Subcutaneous abdominal adipose tissue (tissue), 5 donors: ENCODE data around the gene NAXE.
A peak's percentile ranks its signal among the peaks of the same experiment; 100 is the strongest.
"Not testable (repeated sequence)": the region's sequence is repeated elsewhere in the genome, so short reads cannot be mapped to it uniquely, and the experiment has no call there.

Experiments
- H3K27ac ChIP-seq: one replicate; pipeline ENCODE4 v1.7.0; 2013; ENCODE audit warnings: low read depth, mild to moderate bottlenecking, inconsistent platforms, low read length, moderate library complexity
- H3K27me3 ChIP-seq, 5 donors: one replicate each; pipeline ENCODE4 v1.7.0; 2013; ENCODE audit warnings: low read length in 5 of 5, inconsistent platforms in 1 of 5; ENCODE audit not compliant: control insufficient read depth in 5 of 5, insufficient read depth in 4 of 5
- H3K36me3 ChIP-seq, 5 donors: one replicate each; pipeline ENCODE4 v1.7.0; 2013; ENCODE audit warnings: low read length in 5 of 5; ENCODE audit not compliant: control insufficient read depth in 5 of 5, insufficient read depth in 5 of 5
- H3K4me1 ChIP-seq, 5 donors: one replicate each; pipeline ENCODE4 v1.7.0; 2013; ENCODE audit warnings: low read length in 5 of 5, mild to moderate bottlenecking in 3 of 5, moderate library complexity in 1 of 5; ENCODE audit not compliant: control insufficient read depth in 5 of 5, insufficient read depth in 5 of 5
- H3K4me3 ChIP-seq, 5 donors: one replicate each; pipeline ENCODE4 v1.7.0; 2013; ENCODE audit warnings: low read length in 5 of 5, low read depth in 1 of 5
- H3K9ac ChIP-seq, 5 donors: one replicate each; pipeline ENCODE4 v1.7.0; 2013; ENCODE audit warnings: low read length in 5 of 5, mild to moderate bottlenecking in 4 of 5, moderate library complexity in 3 of 5
- H3K9me3 ChIP-seq, 5 donors: one replicate each; pipeline ENCODE4 v1.7.0; 2013; ENCODE audit warnings: low read length in 5 of 5; ENCODE audit not compliant: control insufficient read depth in 5 of 5
- donor health status: healthy.
- donor health status: healthy.
- donor health status: healthy.
- donor health status: healthy.
- donor health status: healthy.

The NAXE gene

GRCh38 chr1:156600733-156601121 is 9.2 kb downstream of the NAXE start:
- Histone ChIP-seq H3K27ac (peak overlapping the region; percentile 35), H3K4me3 (peak overlapping the region; percentile 72 to 97 (median 90)), H3K9ac (peak overlapping the region; percentile 29 to 91 (median 85)), H3K9me3 (no peaks in the 10 kb centered on the region), H3K27me3 (no peaks in the 10 kb centered on the region), H3K4me1 (peaks cover 2 to 23% (median 20%) of the 10 kb centered on the region in 5 donors), H3K36me3 (peaks cover 9 to 31% (median 25%) of the 10 kb centered on the region in 5 donors)

GRCh38 chr1:156601122-156601830 is 9.7 kb downstream of the NAXE start, which contains the start of gene GPATCH4:
TSS of gene GPATCH4 (minus strand) at chr1:156601479.
- Histone ChIP-seq H3K27ac (peak within 1 kb of the TSS; percentile 35), H3K36me3 (peaks cover 9 to 26% (median 19%) of the 10 kb centered on the region in 5 donors), H3K9me3 (no peaks in the 10 kb centered on the region), H3K4me1 (peaks cover 2 to 23% (median 20%) of the 10 kb centered on the region in 5 donors), H3K9ac (peak within 1 kb of the TSS; percentile 72 to 91 (median 85)), H3K4me3 (peak within 1 kb of the TSS; percentile 72 to 97 (median 90)), H3K27me3 (no peaks in the 10 kb centered on the region)

- H3K9ac ChIP-seq = peak overlapping the region in 4 of 5 donors; percentile 72 to 91 (median 81)
- no peaks in the 10 kb centered on the region for H3K27me3 ChIP-seq
- H3K4me1 ChIP-seq = peaks cover 2 to 23% (median 20%) of the 10 kb centered on the region in 5 donors
- no peaks in the 10 kb centered on the region for H3K9me3 ChIP-seq
- H3K36me3 ChIP-seq = peaks cover 6 to 19% (median 14%) of the 10 kb centered on the region in 5 donors
- peak overlapping the region; percentile 35 for H3K27ac ChIP-seq
- peak overlapping the region; percentile 72 to 97 (median 90) for H3K4me3 ChIP-seq
Observed at GRCh38 chr1:156601892-156602291, 10.3 kb downstream of the NAXE start.

DNA sequence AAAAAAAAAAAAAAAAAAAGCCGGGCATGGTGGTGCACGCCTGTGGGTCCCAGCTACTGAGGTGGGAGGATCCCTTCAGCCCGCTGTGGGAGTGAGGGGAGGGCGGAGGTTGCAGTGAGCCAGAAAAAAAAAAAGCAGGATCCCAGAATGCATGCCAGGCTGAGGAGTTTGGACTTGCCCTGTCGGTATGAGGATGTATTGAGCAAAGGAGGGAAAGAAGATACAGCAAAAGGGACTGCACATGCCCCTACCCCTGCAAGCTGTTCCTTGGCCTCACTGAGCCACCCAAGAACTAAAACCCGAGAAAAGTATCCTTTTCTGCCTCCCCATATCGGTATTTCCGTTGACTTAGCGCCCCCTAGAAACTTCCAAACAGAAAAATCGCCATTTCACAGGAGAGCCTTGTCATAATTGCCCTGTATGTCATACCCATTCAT is 11.0 kb downstream of the NAXE start:
- peaks cover 2 to 23% (median 20%) of the 10 kb centered on the region in 5 donors for H3K4me1 ChIP-seq
- no peaks in the 10 kb centered on the region for H3K9me3 ChIP-seq
- peak overlapping the region in 1 of 5 donors; percentile 5 for H3K4me3 ChIP-seq
- no peak overlapping the region for H3K27ac ChIP-seq
- no peaks in the 10 kb centered on the region for H3K27me3 ChIP-seq
- H3K9ac ChIP-seq = peak overlapping the region in 1 of 5 donors; percentile 41
- peaks cover 0 to 13% (median 8%) of the 10 kb centered on the region in 5 donors for H3K36me3 ChIP-seq

GRCh38 chr1:156607344-156607743 is 15.8 kb downstream of the NAXE start:
- H3K27ac ChIP-seq, H3K9me3 ChIP-seq, H3K9ac ChIP-seq, H3K27me3 ChIP-seq, H3K36me3 ChIP-seq, H3K4me3 ChIP-seq, H3K4me1 ChIP-seq: not testable (repeated sequence)

DNA sequence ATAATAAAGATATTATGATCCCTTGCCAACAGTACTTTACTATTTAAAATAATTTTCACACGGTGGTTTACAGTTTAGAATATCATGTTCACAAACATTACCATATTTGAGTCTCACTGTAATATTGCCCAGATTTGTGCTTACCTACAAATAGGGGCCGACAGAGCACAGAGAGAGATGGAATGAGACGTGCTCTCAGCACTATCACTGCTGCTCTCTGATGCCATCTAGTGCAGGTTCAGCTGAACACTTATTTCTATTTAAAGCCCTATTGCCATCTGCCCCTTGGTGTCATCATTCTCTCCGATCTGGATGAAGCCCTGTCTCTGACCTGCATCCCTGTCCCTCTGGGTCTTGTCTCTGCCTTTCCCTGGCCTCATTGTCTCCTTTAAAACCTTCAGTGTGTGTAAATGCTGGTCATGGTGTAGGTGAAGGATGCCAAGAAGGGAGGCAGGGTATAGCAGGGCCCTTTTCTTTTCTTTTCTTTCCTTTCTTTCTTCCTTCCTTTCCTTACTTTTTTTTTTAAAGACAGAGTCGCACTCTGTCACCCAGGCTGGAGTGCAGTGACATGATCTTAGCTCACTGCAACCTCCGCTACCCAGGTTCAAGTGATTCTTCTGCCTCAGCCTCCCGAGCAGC is 16.6 kb downstream of the NAXE start:
- Histone ChIP-seq H3K27ac (no peak overlapping the region), H3K27me3 (peaks cover 0 to 12% (median 3%) of the 10 kb centered on the region in 5 donors), H3K9ac (peak overlapping the region in 1 of 5 donors; percentile 16), H3K36me3 (no peaks in the 10 kb centered on the region), H3K4me3 (no peak overlapping the region), H3K9me3 (no peaks in the 10 kb centered on the region), H3K4me1 (no peaks in the 10 kb centered on the region)

DNA sequence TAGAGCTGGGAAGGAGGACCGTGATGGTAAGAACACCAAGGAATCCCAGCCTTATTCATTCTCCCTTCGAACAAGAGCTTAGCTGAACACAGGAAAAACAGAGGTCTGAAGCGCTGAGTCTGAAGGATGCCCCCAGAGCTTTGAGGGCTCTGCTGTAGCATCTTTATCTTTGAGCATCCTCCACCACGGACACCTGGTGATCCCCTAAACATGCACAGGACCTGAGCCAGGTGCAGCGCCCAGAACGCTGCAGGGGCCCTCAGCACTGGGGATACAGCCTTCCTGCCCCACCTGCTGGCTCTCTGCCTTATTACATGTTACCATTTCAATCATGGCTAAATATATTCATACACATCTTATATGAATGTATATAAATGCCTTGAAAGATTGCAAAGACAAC is 17.4 kb downstream of the NAXE start:
- H3K27ac ChIP-seq = no peak overlapping the region
- H3K9ac ChIP-seq = no peak overlapping the region
- no peaks in the 10 kb centered on the region for H3K36me3 ChIP-seq
- no peak overlapping the region for H3K4me3 ChIP-seq
- H3K4me1 ChIP-seq = no peaks in the 10 kb centered on the region
- no peaks in the 10 kb centered on the region for H3K9me3 ChIP-seq
- H3K27me3 ChIP-seq = peaks cover 0 to 12% (median 3%) of the 10 kb centered on the region in 5 donors

GRCh38 chr1:156610072-156610471 is 18.5 kb downstream of the NAXE start:
- H3K4me3 ChIP-seq, H3K9me3 ChIP-seq, H3K9ac ChIP-seq, H3K4me1 ChIP-seq, H3K27ac ChIP-seq, H3K36me3 ChIP-seq: not testable (repeated sequence)
- H3K27me3 ChIP-seq = peaks cover 0 to 13% (median 5%) of the 10 kb centered on the region in 5 donors

DNA sequence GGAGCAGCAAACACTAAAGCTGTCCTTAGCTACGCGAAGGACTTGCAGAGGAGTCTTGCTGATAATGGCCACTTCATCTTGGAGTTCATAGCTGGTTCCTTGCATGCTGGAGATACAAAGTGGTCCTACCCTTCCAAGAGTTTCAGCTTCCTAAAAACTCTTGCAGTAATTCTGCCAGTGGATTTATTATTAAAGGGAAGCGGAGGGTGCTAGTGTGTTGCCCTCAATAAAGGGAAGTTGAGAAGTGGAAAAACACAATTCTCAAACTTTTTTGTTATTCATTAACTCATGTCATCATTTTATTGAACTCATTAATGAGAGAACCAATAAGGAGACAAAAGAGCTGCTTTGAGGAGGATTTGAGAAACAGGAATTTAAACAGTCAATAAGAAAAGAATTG is 21.1 kb downstream of the NAXE start:
- H3K9ac ChIP-seq = no peak overlapping the region
- H3K36me3 ChIP-seq = no peaks in the 10 kb centered on the region
- H3K4me1 ChIP-seq = peaks cover 0 to 8% (median 5%) of the 10 kb centered on the region in 5 donors

GRCh38 chr1:156615946-156616345 is 24.4 kb downstream of the NAXE start:
- H3K9me3 ChIP-seq = no peaks in the 10 kb centered on the region
- H3K4me1 ChIP-seq = peaks cover 0 to 8% (median 5%) of the 10 kb centered on the region in 5 donors
- no peak overlapping the region for H3K27ac ChIP-seq
- no peaks in the 10 kb centered on the region for H3K36me3 ChIP-seq
- no peak overlapping the region for H3K4me3 ChIP-seq
- H3K9ac ChIP-seq = no peak overlapping the region
- H3K27me3 ChIP-seq = peaks cover 4 to 37% (median 28%) of the 10 kb centered on the region in 5 donors

More for the DNA sequence above, 21.1 kb downstream of the NAXE start:
- Histone ChIP-seq H3K27me3 (peaks cover 4 to 25% (median 14%) of the 10 kb centered on the region in 5 donors), H3K9me3 (no peaks in the 10 kb centered on the region), H3K4me3 (no peak overlapping the region), H3K27ac (no peak overlapping the region)
